Calu3 (cell line): ENCODE results near the gene SRGAP3. TPM values are rescaled to one million over a fixed set of nuclear protein-coding genes. Genes with fewer than 3 reads are reported as not detected.

Source experiments
- BruUV-seq: library from RNA; stranded (reverse); fragments of 400-500 nt; replicated peaks from 2 replicates; lab custom pipeline; 2021; lab: Mats Ljungman, UMichigan
- CTCF ChIA-PET: fragments of 300-600 bp; sonication (Branson Sonifier 250); formaldehyde crosslinking; loops from one replicate; lab custom pipeline; 2022; ENCODE audit warnings: antibody characterized with exemption; lab: Charles Lee
- DNase-seq: peaks from one replicate; pipeline ENCODE4 v3.0.0; 2022
- H3K27ac Mint-ChIP-seq: one replicate; pipeline ENCODE4 v1.8.0; 2022; ENCODE audit warnings: mixed read lengths; ENCODE audit not compliant: unreplicated experiment
- H3K27me3 Mint-ChIP-seq: one replicate; pipeline ENCODE4 v1.8.0; 2022; ENCODE audit warnings: mixed read lengths; ENCODE audit not compliant: unreplicated experiment
- H3K36me3 Mint-ChIP-seq: one replicate; pipeline ENCODE4 v1.8.0; 2022; ENCODE audit warnings: mild to moderate bottlenecking, moderate library complexity, mixed read lengths; ENCODE audit not compliant: insufficient read depth, unreplicated experiment
- H3K4me1 Mint-ChIP-seq: one replicate; pipeline ENCODE4 v1.8.0; 2022; ENCODE audit warnings: mild to moderate bottlenecking, low read depth, mixed read lengths; ENCODE audit not compliant: unreplicated experiment
- H3K4me3 Mint-ChIP-seq: one replicate; pipeline ENCODE4 v1.8.0; 2022; ENCODE audit warnings: mild to moderate bottlenecking, low read depth, moderate library complexity, mixed read lengths; ENCODE audit not compliant: unreplicated experiment
- H3K9me3 Mint-ChIP-seq: one replicate; pipeline ENCODE4 v1.8.0; 2022; ENCODE audit warnings: low read depth, mixed read lengths; ENCODE audit not compliant: unreplicated experiment
- CTCF ChIP-seq: fragments of 200-600 bp; IDR thresholded peaks from one replicate; pipeline ENCODE4 v1.8.0; 2022; ENCODE audit warnings: antibody characterized with exemption; ENCODE audit not compliant: unreplicated experiment
- intact Hi-C: fragments of 100-400 bp; cut with micrococcal nuclease; formaldehyde crosslinking; loops from one replicate; pipeline ENCODE4 v1.10.0; 2022; ENCODE audit not compliant: unreplicated experiment
- total RNA-seq: library from RNA; stranded (reverse); gene quantifications from 2 replicates; pipeline ENCODE4 v1.2.3, GENCODE V29; 2022

The SRGAP3 gene
- total RNA-seq, 1 experiment from 2014 or later: 8.2 TPM

DNA sequence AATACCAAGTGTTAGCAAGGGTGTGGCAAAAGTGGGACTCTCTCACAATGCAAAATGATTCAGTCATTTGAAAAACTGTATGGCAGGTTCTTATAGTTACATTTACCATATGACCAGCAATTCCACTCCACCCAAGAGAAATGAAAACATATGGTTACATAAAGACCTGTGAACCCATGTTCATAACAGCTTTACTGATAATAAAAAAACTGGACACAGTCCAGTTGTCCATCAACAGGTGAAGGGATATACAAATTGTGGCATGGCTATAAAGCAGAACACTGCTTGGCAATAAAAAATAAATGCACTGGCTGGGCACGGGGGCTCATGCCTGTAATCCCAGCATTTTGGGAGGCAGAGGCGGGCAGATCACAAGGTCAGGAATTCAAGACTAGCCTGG lies 316.9 kb downstream of the SRGAP3 start:
- CTCF ChIA-PET: no interaction called here
- H3K27me3 Mint-ChIP-seq: no peaks in the 10 kb centered on the region
- BruUV-seq: no TSS peak

GRCh38 chr3:8931342-8931741 lies 318.1 kb downstream of the SRGAP3 start:
- H3K27me3 Mint-ChIP-seq: no peaks in the 10 kb centered on the region
- no peak overlapping the region for H3K27ac Mint-ChIP-seq
- H3K4me1 Mint-ChIP-seq: no peaks in the 10 kb centered on the region
- DNase-seq: no peak
- BruUV-seq: no TSS peak
- no peak for TF ChIP-seq CTCF
- H3K36me3 Mint-ChIP-seq: peaks cover 4% of the 10 kb centered on the region
- no peak overlapping the region for H3K4me3 Mint-ChIP-seq
- no peaks in the 10 kb centered on the region for H3K9me3 Mint-ChIP-seq
- CTCF ChIA-PET: no interaction called here
- intact Hi-C loops: loop anchor here (10.0 kb wide), 2 partner anchors 157 to 267 kb away; no protein-coding TSS in a partner anchor

More for the DNA sequence above, 316.9 kb downstream of the SRGAP3 start:
- TF ChIP-seq CTCF: no peak
- DNase-seq: no peak
- intact Hi-C loops: loop anchor here (10.0 kb wide), 2 partner anchors 158 to 268 kb away; no protein-coding TSS in a partner anchor
- no peak overlapping the region for H3K27ac Mint-ChIP-seq
- H3K4me3 Mint-ChIP-seq: no peak overlapping the region
- H3K9me3 Mint-ChIP-seq: no peaks in the 10 kb centered on the region
- peaks cover 9% of the 10 kb centered on the region for H3K4me1 Mint-ChIP-seq
- peaks cover 4% of the 10 kb centered on the region for H3K36me3 Mint-ChIP-seq

Other genes with a start within 250 kb of the SRGAP3 start
- 43.6 and 57.7 TPM in 2 replicates for gene THUMPD3, start 113.4 kb upstream of the SRGAP3 start, total RNA-seq
- 132 and 158 TPM in 2 replicates for gene SETD5, start 148.0 kb upstream of the SRGAP3 start, total RNA-seq